K562 (cell line): ENCODE results near the gene IP6K3. TPM values are rescaled to one million over a fixed set of nuclear protein-coding genes. Genes with fewer than 3 reads are reported as not detected.
A peak's percentile ranks its signal among the peaks of the same experiment; 100 is the strongest.

Experiments used
- ARID3B ChIP-seq: fragments of 250-450 bp; sonication (Bioruptor Pico); IDR thresholded peaks from 2 replicates; pipeline ENCODE4 v1.4.0; 2020; ENCODE audit warnings: borderline replicate concordance
- ATF7 ChIP-seq: fragments of 450-650 bp; IDR thresholded peaks from 2 replicates; pipeline ENCODE4 v1.7.1; 2014; ENCODE audit warnings: mild to moderate bottlenecking, moderate library complexity
- CTCF ChIP-seq, 3 experiments: IDR thresholded peaks in 2 of 3; conservative IDR thresholded peaks in 1 of 3; 2 replicates each; pipeline ENCODE4 v1.5.1; 2011 to 2012; ENCODE audit warnings: low read length in 3 of 3, mild to moderate bottlenecking in 3 of 3, control low read depth in 2 of 3, improper control_type of control experiment in 1 of 3, inconsistent platforms in 1 of 3, low read depth in 1 of 3, mixed read lengths in 1 of 3, moderate library complexity in 1 of 3; ENCODE audit not compliant: insufficient read depth in 2 of 3
- ELF2 ChIP-seq: fragments of 250-450 bp; sonication (Bioruptor Pico); IDR thresholded peaks from 2 replicates; pipeline ENCODE4 v1.5.0; 2021; ENCODE audit warnings: mild to moderate bottlenecking
- EP400 ChIP-seq: fragments of 450-650 bp; IDR thresholded peaks from 2 replicates; pipeline ENCODE4 v1.6.1; 2017; ENCODE audit warnings: antibody characterized with exemption, mild to moderate bottlenecking, moderate library complexity
- HDAC1 ChIP-seq, 2 experiments: fragments of 450-650 bp; IDR thresholded peaks; 2 replicates each; pipeline ENCODE4 v1.6.1; 2016 to 2017; ENCODE audit warnings: inconsistent platforms in 1 of 2, mild to moderate bottlenecking in 1 of 2, moderate library complexity in 1 of 2
- HDAC3 ChIP-seq: fragments of 450-650 bp; IDR thresholded peaks from 2 replicates; pipeline ENCODE4 v1.6.1; 2018; ENCODE audit warnings: borderline replicate concordance, mild to moderate bottlenecking, moderate library complexity; ENCODE audit not compliant: partially characterized antibody
- HMG20B ChIP-seq: fragments of 250-450 bp; sonication (Bioruptor Pico); IDR thresholded peaks from 2 replicates; pipeline ENCODE4 v1.5.0; 2021; ENCODE audit warnings: mild to moderate bottlenecking
- MCM3 ChIP-seq: fragments of 450-650 bp; IDR thresholded peaks from 2 replicates; pipeline ENCODE4 v1.6.1; 2016
- MXI1 ChIP-seq: IDR thresholded peaks from 2 replicates; pipeline ENCODE4 v1.6.1; 2011; ENCODE audit warnings: low read depth, mild to moderate bottlenecking, improper control_type of control experiment, low read length
- NCOA6 ChIP-seq: fragments of 450-650 bp; IDR thresholded peaks from 2 replicates; pipeline ENCODE4 v1.6.1; 2017; ENCODE audit warnings: mild to moderate bottlenecking
- NFIX ChIP-seq: fragments of 250-450 bp; sonication (Bioruptor Pico); IDR thresholded peaks from 2 replicates; pipeline ENCODE4 v1.4.0; 2020; ENCODE audit warnings: low read depth, mild to moderate bottlenecking, moderate library complexity
- POLR3A ChIP-seq: IDR thresholded peaks from 2 replicates; pipeline ENCODE4 v1.6.1; 2011; ENCODE audit warnings: borderline replicate concordance, mild to moderate bottlenecking, moderate library complexity; ENCODE audit not compliant: insufficient read length, insufficient read depth; ENCODE audit errors: extremely low read depth
- RFX5 ChIP-seq: IDR thresholded peaks from 2 replicates; pipeline ENCODE4 v1.6.1; 2011; ENCODE audit warnings: low read depth, mild to moderate bottlenecking, improper control_type of control experiment, low read length
- SETDB1 ChIP-seq: IDR thresholded peaks from one replicate; pipeline ENCODE4 v1.6.1; 2012; ENCODE audit warnings: low read length, control low read depth, inconsistent platforms
- SRSF7 ChIP-seq: fragments of 200-400 bp; formaldehyde crosslinking; optimal IDR thresholded peaks from 2 replicates; pipeline ENCODE3; 2017; ENCODE audit warnings: mild to moderate bottlenecking, low read depth, low read length
- SUPT5H ChIP-seq: fragments of 450-650 bp; IDR thresholded peaks from 2 replicates; pipeline ENCODE4 v1.6.1; 2016
- TAF1 ChIP-seq: IDR thresholded peaks from 2 replicates; pipeline ENCODE4 v1.6.1; 2011; ENCODE audit warnings: mild to moderate bottlenecking, low read length, moderate library complexity; ENCODE audit not compliant: insufficient read depth, control insufficient read depth, severe bottlenecking; ENCODE audit errors: extremely low read depth
- TCF7 ChIP-seq: sonication (generic); IDR thresholded peaks from 2 replicates; pipeline ENCODE4 v1.6.1; 2016; ENCODE audit warnings: antibody characterized with exemption, borderline replicate concordance
- U2AF2 ChIP-seq: fragments of 200-400 bp; formaldehyde crosslinking; optimal IDR thresholded peaks from 2 replicates; pipeline ENCODE3; 2017; ENCODE audit warnings: low read depth, mild to moderate bottlenecking, low read length
- ZNF398 ChIP-seq: fragments of 250-450 bp; sonication (Bioruptor Pico); IDR thresholded peaks from 2 replicates; pipeline ENCODE4 v1.8.0; 2021; ENCODE audit warnings: moderate library complexity, mild to moderate bottlenecking, inconsistent platforms
- polyA plus RNA-seq, 8 experiments: library from polyadenylated mRNA; depleted of rRNA in 4 of 8; stranded (reverse) in 5 of 8; unstranded in 3 of 8; fragments of >200 nt; fragmentation: Nextera tagmentation in 2 of 8; fragmentation: Illumina TruSeq in 1 of 8; extraction: Ambion mirVana in 2 of 8; extraction: Trizol in 1 of 8; gene quantifications; 2 replicates each; pipeline versions ENCODE4 v1.2.1 to v1.2.3, GENCODE V29; 2011 to 2014; ENCODE audit warnings: inconsistent platforms in 1 of 8, missing spikeins in 1 of 8
- total RNA-seq, 7 experiments: library from RNA; depleted of rRNA in 6 of 7; stranded (reverse); fragments of >200 nt in 6 of 7; fragmentation: Illumina TruSeq in 2 of 7; extraction: Trizol in 2 of 7; gene quantifications; 2 replicates each; pipeline versions ENCODE4 v1.2.1 to v1.2.3, GENCODE V29; 2011 to 2021; ENCODE audit warnings: low replicate concordance in 1 of 7

Gene IP6K3
- total and polyA plus RNA-seq, 9 of the 15 experiments (the other 6 are each of a cell fraction or from before 2014, with no cell fraction given) = not detected

GRCh38 chr6:33771146-33772081 is 24.7 kb upstream of the IP6K3 start (continued):
- TF ChIP-seq ZNF398 (no peak), HMG20B (CRISPR knock-in tag) (no peak), ARID3B (CRISPR knock-in tag) (no peak), SETDB1 (no peak), HDAC1 (IDR thresholded peaks at IDR 0.05) (no peak), SRSF7 (no peak), ELF2 (CRISPR knock-in tag) (0 out of 2 replicates have a peak, but pooled peaks have one; percentile 16), TCF7 (no peak), NCOA6 (no peak), HDAC3 (no peak), MXI1 (no peak), POLR3A (no peak), CTCF (IDR thresholded peaks at IDR 0.05 in 2 of 3, conservative IDR thresholded peaks at IDR 0.05 in 1 of 3; ENCODE audit: insufficient read depth in 2 of 3, low read depth in 1 of 3, low read length in 3 of 3) (peak; percentile 88 to 97 (median 91)), ATF7 (peak; percentile 66), NFIX (CRISPR knock-in tag) (no peak), MCM3 (no peak), U2AF2 (no peak), EP400 (no peak), SUPT5H (no peak), RFX5 (no peak), TAF1 (no peak)
